Raji (cell line): ENCODE data around the gene NDUFAF5.

Experiments
- POLR2A ChIP-seq: IDR thresholded peaks from 2 replicates; pipeline ENCODE4 v1.6.1; 2011; ENCODE audit warnings: low read depth, low read length, control low read depth; ENCODE audit not compliant: insufficient read depth

NDUFAF5 gene

DNA sequence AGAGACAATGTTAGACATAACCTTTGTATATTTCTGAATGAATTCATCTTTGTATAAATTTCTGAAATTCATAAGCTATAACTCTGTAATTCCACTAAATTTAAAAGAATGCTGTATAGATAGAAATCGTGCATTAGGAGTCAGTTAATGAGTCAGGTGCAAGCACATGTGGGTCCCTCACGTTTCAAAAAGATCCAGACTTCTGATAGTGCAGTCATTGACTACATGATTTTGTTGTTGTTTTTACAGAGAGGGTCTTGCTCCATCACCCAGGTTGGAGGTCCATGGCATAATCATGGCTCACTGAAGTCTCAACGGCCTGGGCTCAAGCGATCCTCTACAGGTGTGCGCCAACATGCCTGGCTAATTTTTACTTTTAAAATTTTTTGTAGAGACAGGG, 14.7 kb upstream of the NDUFAF5 start:
- TF ChIP-seq POLR2A, result no peak

DNA sequence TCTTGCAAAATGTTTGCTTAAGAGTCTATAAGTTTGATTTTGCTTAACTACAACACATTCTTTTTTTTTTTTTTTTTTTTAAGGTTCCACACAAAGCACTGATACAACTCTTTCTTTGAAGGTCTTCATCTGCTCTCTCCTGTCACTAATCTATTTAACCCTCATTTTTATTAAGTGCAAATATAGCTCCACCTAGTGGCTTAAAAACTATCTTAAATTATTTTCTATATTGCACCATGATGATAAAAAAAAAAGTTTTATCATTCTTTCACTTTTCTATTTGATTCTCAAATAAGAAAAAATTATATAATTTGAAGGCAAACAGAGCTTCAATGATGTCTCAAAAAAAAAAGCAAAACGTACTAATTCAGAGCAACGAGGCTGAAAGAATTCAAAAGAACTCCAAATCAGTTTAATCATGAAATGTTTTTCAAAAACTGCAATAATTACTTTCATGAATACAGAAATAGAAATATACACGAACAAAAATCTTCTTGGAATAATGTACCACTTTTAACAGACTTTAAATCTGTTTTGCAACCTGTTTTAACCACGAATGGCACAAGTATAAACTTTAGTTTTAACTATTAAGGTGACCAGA, 12.9 kb upstream of the NDUFAF5 start:
- no peak for TF ChIP-seq POLR2A

DNA sequence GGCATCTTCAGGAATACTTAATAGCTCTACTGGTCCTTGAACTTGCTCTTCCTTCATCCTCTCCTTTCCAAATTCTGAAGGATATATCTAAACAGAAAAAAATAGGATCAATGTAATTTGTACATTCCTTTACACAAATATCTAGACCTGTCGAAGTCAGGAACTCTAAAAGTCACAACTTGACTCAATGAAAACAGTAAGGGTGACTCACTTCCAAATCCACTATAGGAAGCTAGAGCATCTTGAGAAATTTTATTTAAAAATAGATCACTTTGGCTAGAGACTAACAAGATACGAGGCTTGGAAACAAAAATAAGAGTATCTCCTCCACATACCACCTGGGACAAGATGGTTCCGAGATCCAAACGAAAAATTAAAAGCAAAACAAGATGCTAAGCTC, 12.3 kb upstream of the NDUFAF5 start:
- no peak for TF ChIP-seq POLR2A

DNA sequence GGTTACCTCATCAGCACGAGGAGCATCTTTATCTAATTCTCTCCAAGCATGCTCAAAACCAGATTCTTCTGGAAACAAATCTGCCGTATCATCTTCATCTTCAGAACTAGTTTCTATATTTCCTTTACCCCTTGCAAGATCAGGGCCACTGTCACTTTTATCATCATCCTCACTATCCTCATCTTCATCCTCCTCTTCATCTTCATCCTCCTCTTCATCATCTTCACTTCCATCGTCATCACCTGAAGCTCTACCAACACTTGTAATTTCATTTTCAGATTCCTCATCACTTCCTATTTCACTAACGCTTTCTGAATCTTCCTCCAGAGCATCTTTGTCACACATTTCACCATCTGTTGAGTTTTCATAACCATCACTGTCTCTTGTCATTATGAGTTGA, 9.0 kb upstream of the NDUFAF5 start:
- TF ChIP-seq POLR2A, result no peak

DNA sequence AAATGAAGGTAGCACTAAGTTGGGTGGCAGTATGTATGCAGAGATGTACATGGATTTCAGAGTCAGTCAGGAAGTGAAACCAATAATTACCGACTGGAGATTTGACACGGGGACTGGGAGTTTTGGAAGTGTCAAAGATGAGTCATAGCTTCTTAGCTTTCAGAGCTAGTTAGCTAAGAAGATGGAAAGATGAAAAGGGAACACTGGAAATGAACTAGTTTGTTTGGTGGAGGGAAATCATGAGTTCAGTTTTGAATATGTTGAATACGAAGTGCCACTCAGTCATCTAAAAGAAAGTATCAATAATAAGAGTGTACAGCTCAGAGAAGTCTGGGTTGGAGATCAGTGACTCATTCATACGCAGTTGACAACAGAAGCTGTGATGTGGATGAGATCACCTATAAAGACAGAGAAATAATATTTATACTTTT, 7.6 kb upstream of the NDUFAF5 start:
- TF ChIP-seq POLR2A, result no peak

DNA sequence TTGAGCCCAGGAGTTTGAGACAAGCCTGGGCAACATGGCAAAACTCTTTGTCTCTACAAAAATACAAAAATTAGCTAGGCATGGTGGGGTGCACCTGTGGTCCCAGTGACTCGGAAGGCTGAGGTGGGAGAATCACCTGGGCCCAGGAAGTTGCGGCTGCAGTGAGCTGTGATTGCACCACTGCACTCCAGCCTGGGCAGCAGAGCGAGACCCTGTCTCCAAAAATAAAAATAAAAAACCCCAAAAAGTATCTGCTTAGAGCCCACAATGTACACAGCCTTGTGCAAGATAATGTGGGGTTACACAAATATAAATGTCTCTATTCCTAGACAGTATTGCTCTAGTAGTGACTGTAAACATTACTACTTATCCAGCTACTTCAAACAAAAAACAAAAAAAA, 6.0 kb upstream of the NDUFAF5 start:
- no peak for TF ChIP-seq POLR2A

DNA sequence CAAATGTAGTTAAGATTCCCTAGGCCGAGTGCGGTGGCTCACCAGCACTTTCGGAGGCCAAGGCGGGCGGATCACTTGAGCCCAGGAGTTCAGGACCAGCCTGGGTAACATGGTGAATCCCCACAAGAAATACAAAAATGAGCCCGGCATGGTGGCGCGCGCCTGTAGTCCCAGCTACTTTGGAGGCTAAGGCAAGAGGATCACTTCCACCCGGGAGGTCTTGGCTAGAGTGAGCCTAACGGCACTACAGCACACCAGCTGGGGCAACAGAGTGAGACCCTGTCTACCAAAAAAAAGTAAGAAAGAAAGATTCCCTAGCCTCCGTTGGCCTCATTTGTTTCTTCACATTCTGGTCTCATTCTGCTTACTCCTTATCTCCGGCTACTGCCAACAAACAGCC, 1.3 kb upstream of the NDUFAF5 start:
- no peak for TF ChIP-seq POLR2A

DNA sequence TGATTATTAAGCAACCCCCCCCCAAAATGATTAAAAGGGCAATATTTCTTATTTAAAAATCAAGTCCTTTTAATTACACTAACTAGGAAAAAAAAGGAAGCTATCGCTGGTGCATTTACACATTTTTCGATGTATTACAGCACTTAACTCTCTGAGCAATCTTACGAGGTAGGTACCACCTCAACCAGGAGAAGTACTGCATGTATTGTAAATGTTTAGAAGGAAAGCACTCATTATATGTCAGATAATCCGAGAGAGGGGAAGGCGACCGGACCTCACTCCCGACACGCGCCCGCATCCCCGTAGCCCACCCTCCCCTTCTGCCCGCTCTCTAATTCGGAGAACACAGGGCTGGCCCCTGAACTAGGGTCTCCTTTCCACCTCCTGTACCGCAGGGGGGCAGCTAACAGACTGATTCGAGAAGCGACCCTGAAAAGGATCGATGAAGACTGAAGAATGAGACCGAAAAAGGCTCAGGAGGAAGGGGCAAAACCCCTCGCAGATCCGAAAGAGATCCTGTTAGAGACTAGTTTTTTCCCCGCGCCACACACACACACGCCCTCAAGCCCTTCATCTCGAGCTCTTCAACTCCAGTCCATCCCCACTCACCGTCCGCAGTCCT, 446 bp upstream of the NDUFAF5 start:
- TF ChIP-seq POLR2A, result no peak; the same call in 1 of the 2 replicates

DNA sequence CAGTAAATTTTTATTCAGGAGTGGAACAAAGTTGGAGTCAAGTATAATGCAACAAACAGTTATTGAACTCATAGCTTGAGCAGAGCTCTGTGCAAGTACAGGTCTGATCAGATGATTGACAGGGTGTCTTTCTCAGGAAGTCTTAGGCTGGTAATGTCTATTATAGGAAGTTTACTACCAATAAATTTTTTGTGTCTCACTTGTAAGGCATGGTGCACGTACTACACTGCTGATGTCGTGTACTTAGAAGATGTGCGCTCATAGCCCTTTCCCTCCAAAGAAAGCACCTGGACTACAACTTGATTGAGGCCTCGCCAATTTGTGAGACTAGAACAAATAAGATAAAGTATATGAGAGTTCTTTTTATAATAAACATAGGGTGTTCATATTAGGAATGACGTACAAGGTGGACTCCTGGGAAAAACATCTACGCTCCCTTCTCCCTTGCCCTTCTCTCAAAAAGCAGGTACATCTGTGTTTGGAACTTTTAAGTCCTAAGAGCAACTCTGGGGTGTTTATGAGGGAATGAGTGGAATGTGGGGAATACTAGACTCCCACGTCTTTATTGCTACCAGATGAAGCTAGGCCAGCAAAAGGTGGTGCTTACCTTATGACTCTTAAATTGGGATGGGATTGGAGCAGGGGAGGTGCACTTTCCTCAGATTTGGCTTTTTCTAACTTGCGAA, 1.5 kb downstream of the NDUFAF5 start:
- no peak for TF ChIP-seq POLR2A

DNA sequence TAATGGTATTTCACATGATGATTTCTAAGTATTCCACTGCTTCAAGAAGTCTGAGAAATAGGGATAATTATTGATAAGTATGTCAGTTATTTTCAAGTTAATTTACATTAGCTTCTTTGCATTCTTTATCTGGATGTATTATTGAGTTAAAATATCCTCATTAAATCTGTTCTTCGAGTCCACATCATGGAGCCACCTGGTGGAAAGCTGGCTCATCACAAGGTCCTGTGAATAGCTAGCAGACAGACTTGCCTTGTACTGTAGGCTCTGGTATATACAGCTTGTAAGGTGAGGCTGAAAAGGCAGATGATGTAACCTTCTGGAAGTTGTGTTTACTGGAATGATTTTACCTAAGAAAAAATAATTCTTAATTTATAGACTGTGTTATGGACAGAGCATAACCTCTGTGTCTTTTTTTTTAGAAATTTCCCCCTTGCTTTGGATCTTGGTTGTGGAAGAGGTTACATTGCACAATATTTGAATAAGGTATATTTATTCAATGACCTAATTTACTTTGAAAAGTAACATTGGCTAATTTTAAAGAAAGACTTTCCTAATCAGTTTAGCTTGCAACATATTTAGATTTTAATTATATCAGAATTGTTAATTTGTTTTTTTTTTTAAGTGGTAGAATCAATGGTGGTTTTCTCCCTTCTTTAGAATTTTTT, 3.5 kb downstream of the NDUFAF5 start:
- TF ChIP-seq POLR2A, result no peak

DNA sequence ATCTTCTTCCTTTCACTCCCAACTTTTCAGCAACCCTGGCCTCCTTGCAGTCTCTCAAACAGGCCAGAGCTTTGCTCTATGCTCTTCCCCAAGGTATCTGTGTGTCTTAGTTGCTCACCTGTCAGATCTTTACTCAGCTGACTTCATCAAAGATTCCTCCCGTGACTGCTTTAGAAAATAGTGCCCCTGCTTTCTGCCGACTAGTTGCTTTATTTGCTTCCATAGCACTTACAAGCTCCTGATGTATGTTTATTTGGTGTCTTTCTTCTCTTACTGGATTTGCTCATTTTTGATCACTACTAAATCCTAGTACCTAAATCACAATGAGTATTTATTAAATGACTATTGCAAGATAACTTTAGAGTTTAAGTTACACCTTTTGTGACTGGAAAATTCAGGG, 5.9 kb downstream of the NDUFAF5 start:
- TF ChIP-seq POLR2A, result no peak

DNA sequence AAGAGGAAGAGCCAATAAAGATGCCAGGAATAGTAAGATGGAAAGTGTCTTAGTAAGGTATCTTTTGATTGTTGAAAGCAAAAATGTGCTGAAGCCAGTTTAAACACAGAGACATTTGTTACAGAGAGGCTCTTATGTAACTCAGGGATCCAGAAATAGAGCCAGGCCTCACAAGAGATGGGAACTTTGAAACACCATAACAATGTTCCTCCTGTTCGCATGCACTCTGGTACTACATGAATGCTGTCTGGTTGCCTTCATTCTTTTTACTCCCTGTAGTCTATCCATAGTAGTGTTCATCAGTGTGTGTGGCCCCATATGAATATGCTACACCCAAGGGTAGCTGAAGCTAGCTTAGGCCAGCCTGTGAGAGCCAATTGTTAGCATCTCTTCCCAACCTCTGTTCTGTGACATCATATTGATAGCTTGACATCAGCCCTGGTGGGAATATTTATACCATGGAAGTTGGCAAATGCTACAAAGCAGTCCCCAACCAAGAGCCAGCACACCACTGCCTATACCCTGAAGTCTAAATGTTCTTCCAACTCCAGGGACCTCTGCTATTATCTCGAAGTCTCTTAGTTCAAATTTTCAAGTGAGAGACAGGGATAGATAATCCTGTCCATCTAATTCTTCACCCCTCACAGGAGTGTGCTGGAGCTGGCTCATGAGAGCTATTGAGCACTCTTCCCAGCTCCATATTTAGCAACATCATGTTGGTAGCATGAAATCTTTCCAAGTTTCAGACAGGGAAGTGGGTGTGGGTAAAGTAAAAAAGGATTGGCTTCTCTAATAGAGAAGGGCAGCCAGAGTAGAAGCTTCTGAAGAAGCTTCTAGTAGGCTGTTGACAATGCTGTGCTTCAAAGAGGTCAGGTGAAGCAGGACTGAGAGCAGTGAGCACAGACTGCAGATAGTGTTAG, 7.0 kb downstream of the NDUFAF5 start:
- TF ChIP-seq POLR2A, result no peak

DNA sequence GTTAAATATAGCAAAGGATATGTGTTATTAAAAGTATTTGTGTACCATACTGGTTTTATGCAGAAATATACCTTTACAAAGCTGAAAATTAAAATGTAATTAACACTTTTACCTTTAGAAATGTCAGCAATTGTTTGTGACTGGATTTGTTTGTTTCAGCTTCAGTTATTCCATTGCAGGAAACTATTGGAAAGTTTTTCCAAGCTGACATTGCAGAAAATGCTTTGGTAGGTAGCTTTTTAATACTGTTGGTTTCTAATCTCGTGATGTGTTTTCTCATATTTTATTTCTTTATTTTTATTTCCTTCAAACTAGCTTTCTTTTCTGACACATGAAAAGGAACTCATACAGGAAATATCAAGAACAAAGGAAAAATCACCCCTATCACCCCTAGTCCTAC, 8.2 kb downstream of the NDUFAF5 start:
- no peak for TF ChIP-seq POLR2A

DNA sequence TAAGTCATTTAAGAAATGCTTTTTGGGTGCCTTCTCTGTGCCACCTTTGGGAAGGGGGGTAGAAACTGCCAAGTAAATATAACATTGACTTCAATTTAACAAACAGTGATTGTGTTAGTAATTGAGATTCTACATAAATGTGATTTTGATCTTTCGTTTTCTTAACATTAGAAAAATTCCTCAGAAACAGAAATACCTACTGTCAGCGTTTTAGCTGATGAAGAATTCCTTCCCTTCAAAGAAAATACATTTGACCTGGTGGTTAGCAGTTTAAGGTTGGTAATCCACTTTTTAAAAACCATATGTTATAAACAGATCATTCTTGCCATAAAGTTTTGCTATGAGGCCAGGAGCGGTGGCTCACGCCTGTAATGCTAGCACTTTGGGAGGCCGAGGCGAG, 9.8 kb downstream of the NDUFAF5 start:
- no peak for TF ChIP-seq POLR2A

DNA sequence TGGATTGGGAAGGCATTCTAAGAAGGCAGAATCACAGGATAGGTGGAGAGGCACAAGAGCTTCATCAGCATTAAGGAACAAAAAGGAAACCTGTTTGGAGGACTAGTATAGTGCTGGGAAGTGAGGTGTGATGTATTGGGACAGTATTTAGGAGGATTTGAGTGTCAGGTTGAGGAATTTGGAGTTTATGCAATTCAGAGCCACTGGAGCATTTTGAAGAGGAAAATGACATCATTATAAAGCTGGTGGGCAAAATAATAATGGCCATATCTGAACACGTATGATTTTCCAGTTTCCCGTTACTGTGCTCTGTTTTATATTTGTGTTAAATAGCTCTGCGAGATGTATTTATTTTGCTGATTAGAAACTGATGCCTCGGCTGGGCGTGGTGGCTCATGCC, 14.2 kb downstream of the NDUFAF5 start:
- TF ChIP-seq POLR2A, result no peak
